ENCODE results near the gene SPACA9. TPM values are rescaled to one million over a fixed set of nuclear protein-coding genes. Genes with fewer than 3 reads are reported as not detected.

The SPACA9 gene
- total RNA-seq, 4 donors from 2014 or later: 8.7 to 10.3 (median 9.9) TPM

- Histone ChIP-seq H3K4me1 (peaks cover 32% of the 10 kb centered on the region), H3K27me3 (no peaks in the 10 kb centered on the region), H3K4me3 (no peak overlapping the region), H3K36me3 (peaks cover 76% of the 10 kb centered on the region), H3K9me3 (no peaks in the 10 kb centered on the region), H3K27ac (no peak overlapping the region)
- peak in 1 of 2 donors; percentile 13 for DNase-seq (ENCODE audit: low spot score in 2 of 2)
- 95% methylated on average over 7 of the region's 7 CpGs for WGBS
- TF ChIP-seq POLR2AphosphoS5 (IDR thresholded peaks at IDR 0.05) (no peak), EP300 (IDR thresholded peaks at IDR 0.05) (no peak), POLR2A (IDR thresholded peaks at IDR 0.05) (no peak), CTCF (IDR thresholded peaks at IDR 0.05) (no peak)
Measured at GRCh38 chr9:132898051-132898450, 19.4 kb downstream of the SPACA9 start.

GRCh38 chr9:132901858-132902831 is 23.4 kb downstream of the SPACA9 start:
- DNase-seq (ENCODE audit: low spot score in 2 of 2): peak in 1 of 2 donors; percentile 79
- no peak for TF ChIP-seq POLR2A (IDR thresholded peaks at IDR 0.05)
- peak; percentile 93 to 94 for TF ChIP-seq CTCF (IDR thresholded peaks at IDR 0.05)
- peaks cover 83% of the 10 kb centered on the region for H3K36me3 ChIP-seq
- H3K27ac ChIP-seq: no peak overlapping the region
- WGBS: 43% methylated on average over 11 of the region's 11 CpGs
- H3K4me3 ChIP-seq: no peak overlapping the region
- H3K4me1 ChIP-seq: no peaks in the 10 kb centered on the region
- no peaks in the 10 kb centered on the region for H3K27me3 ChIP-seq
- H3K9me3 ChIP-seq: no peaks in the 10 kb centered on the region

GRCh38 chr9:132903574-132904492 is 25.1 kb downstream of the SPACA9 start:
- Histone ChIP-seq H3K9me3 (no peaks in the 10 kb centered on the region), H3K4me3 (no peak overlapping the region), H3K4me1 (no peaks in the 10 kb centered on the region), H3K36me3 (peaks cover 84% of the 10 kb centered on the region), H3K27ac (no peak overlapping the region), H3K27me3 (no peaks in the 10 kb centered on the region)
- no peak for TF ChIP-seq POLR2AphosphoS5 (IDR thresholded peaks at IDR 0.05)
- TF ChIP-seq POLR2A (IDR thresholded peaks at IDR 0.05): no peak
- no peak for TF ChIP-seq CTCF (IDR thresholded peaks at IDR 0.05)
- TF ChIP-seq EP300 (IDR thresholded peaks at IDR 0.05): no peak
- 86% methylated on average over 13 of the region's 13 CpGs for WGBS
- no peak for DNase-seq (ENCODE audit: low spot score in 2 of 2)

- TF ChIP-seq POLR2AphosphoS5 (IDR thresholded peaks at IDR 0.05): no peak
- TF ChIP-seq EP300 (IDR thresholded peaks at IDR 0.05): no peak
- no peak for TF ChIP-seq CTCF (IDR thresholded peaks at IDR 0.05)
- TF ChIP-seq POLR2A (IDR thresholded peaks at IDR 0.05): no peak
- 77% methylated on average over 12 of the region's 12 CpGs for WGBS
- no peak overlapping the region for H3K27ac ChIP-seq
- no peak for DNase-seq (ENCODE audit: low spot score in 2 of 2)
- no peaks in the 10 kb centered on the region for H3K27me3 ChIP-seq
- H3K4me3 ChIP-seq: no peak overlapping the region
- peaks cover 84% of the 10 kb centered on the region for H3K36me3 ChIP-seq
- H3K9me3 ChIP-seq: no peaks in the 10 kb centered on the region
- H3K4me1 ChIP-seq: no peaks in the 10 kb centered on the region
Measured at GRCh38 chr9:132905726-132906125, 27.0 kb downstream of the SPACA9 start.

Measured in suprapubic skin (tissue), 4 donors.